Activated naive CD4-positive, alpha-beta T cell treated with anti-CD3 and anti-CD28 coated beads, Interleukin-2, amount 50 U/mL, for 24 hours (primary cell): ENCODE results near the gene ATG4A.

Source experiments
- H3K27ac Mint-ChIP-seq: one replicate; pipeline ENCODE4 v1.8.0; 2021; ENCODE audit warnings: mild to moderate bottlenecking, mixed read lengths
- H3K27me3 Mint-ChIP-seq: one replicate; pipeline ENCODE4 v1.8.0; 2021; ENCODE audit warnings: mixed read lengths
- H3K36me3 Mint-ChIP-seq: one replicate; pipeline ENCODE4 v1.8.0; 2021; ENCODE audit warnings: mixed read lengths
- H3K4me1 Mint-ChIP-seq: one replicate; pipeline ENCODE4 v1.8.0; 2021; ENCODE audit warnings: mixed read lengths
- H3K4me3 Mint-ChIP-seq: one replicate; pipeline ENCODE4 v1.8.0; 2021; ENCODE audit warnings: mild to moderate bottlenecking, mixed read lengths
- H3K9me3 Mint-ChIP-seq: one replicate; pipeline ENCODE4 v1.8.0; 2021; ENCODE audit warnings: mixed read lengths

Gene ATG4A

DNA sequence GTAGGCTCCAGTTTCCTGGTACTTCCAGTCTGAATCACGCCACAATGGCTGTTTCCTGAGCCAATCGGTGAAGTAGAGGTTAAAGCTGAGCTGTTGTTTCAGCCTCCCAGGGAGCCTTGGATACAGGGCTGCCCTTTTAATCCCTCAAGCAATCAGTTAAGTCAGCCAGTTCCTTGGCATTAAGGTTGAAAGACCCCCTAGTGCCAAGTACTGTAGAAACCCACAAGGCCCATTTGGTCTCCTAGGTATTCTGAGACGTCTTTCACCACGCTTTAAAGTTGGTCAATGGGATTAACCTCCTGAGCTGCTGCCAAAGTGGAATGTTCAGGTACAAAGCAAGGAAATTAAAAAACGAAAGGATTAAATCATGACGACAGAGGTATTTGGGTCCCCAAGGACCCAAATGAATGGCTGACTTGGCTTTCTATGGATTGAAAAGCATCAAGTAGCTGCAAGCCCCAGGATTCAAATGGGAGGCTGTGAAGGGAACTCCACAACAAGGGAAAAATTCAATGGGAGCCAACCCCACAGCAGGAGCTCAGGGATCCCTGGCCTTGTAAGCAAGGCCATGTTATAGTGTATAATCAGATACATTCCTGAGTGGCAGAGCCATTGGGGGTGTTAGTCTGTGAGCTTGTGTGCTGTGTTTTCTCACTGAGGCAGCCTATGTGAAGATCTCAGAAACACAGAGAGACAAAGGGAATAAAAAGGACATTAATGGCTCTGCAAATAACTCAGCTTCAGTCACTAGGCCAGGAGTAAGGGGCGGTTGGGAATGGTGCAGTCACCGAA, 86.0 kb downstream of the ATG4A start:
- no peaks in the 10 kb centered on the region for H3K4me1 Mint-ChIP-seq

DNA sequence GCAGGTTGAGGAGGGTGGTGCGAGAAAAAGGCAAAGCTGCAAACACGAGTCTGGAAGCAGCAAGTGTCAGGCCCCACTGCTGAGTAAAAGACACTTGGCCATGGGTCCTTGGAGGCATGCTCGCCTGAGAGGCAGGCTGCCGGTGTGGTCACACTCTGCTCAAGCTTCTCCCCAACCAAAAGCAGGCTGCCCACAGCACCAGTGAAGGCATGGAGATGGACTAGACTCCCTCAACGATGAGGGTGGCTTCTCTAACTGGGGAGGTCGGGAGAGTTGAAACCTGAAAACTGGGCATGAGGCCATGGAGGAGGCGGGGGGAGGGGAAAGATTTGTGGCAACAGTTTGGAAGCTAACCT, 86.5 kb downstream of the ATG4A start:
- Mint-ChIP-seq H3K36me3 (no peaks in the 10 kb centered on the region), H3K9me3 (no peaks in the 10 kb centered on the region), H3K27me3 (no peaks in the 10 kb centered on the region), H3K4me1 (no peaks in the 10 kb centered on the region), H3K4me3 (no peak overlapping the region), H3K27ac (no peak overlapping the region)

More for the DNA sequence above, 86.0 kb downstream of the ATG4A start:
- Mint-ChIP-seq H3K36me3 (no peaks in the 10 kb centered on the region), H3K27ac (no peak overlapping the region), H3K4me3 (no peak overlapping the region), H3K9me3 (no peaks in the 10 kb centered on the region), H3K27me3 (no peaks in the 10 kb centered on the region)

DNA sequence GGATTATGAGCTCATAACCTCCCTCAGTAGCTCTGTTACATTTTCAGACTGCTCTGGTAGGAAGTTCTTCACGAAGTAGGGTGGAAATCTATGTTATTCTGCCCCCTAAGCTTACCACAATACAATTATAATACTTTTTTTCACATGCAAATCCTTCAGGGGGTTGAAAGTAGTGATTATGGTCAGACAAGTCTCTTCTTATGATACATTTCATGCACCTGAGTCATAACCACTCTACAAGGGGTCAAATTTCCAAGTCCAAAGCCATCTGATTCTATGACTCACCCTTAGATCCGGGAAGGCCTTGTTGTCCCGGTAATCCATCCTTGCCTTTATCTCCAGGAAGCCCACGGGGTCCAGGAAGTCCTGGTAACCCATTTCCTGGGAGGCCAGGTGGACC, 95.2 kb downstream of the ATG4A start:
- no peak overlapping the region for H3K4me3 Mint-ChIP-seq
- H3K27ac Mint-ChIP-seq: no peak overlapping the region
- no peaks in the 10 kb centered on the region for H3K36me3 Mint-ChIP-seq
- H3K27me3 Mint-ChIP-seq: no peaks in the 10 kb centered on the region
- no peaks in the 10 kb centered on the region for H3K4me1 Mint-ChIP-seq
- H3K9me3 Mint-ChIP-seq: no peaks in the 10 kb centered on the region

DNA sequence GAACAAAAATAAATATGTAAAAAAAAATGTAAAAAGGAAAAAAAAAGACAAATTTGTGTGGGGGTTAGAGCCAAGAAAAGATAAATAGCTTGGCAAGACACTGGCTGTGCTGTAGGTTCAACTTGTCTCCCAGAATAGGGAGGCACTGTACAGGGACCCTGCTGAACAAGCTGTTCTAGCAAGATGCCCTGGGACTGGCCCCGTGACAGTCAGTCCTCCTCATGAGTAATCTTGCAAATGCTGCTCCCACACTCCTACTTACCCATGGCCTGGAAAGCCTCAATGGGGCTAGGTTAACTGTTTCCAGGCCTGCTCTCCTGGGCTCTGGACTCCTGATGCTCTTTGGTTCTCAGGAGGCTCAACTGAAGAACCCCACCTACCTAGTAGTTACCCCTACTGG, 106.8 kb downstream of the ATG4A start:
- H3K27me3 Mint-ChIP-seq: no peaks in the 10 kb centered on the region
- H3K27ac Mint-ChIP-seq: no peak overlapping the region
- no peak overlapping the region for H3K4me3 Mint-ChIP-seq
- H3K36me3 Mint-ChIP-seq: no peaks in the 10 kb centered on the region
- H3K9me3 Mint-ChIP-seq: no peaks in the 10 kb centered on the region
- H3K4me1 Mint-ChIP-seq: no peaks in the 10 kb centered on the region

DNA sequence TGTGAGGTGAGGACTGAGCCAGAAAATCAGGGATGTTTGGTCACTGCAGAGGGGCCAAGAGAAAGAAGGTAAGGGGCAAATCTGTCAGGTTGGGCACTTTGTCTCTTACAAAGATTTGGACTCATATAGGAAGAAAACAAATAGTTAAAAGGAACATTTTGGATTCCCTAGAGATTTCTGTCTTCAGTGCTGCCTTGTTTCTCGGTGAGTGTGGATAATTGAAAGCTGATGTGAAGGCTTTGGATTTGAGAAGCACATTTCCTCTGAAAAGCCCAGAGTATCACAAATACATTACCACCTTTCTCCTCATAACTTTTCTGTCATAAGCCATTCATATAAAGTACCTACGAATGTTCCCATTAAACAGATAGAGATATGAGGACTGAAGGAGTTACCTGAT, 107.5 kb downstream of the ATG4A start:
- Mint-ChIP-seq H3K27me3 (no peaks in the 10 kb centered on the region), H3K27ac (no peak overlapping the region), H3K4me3 (no peak overlapping the region), H3K36me3 (no peaks in the 10 kb centered on the region), H3K4me1 (no peaks in the 10 kb centered on the region), H3K9me3 (no peaks in the 10 kb centered on the region)

DNA sequence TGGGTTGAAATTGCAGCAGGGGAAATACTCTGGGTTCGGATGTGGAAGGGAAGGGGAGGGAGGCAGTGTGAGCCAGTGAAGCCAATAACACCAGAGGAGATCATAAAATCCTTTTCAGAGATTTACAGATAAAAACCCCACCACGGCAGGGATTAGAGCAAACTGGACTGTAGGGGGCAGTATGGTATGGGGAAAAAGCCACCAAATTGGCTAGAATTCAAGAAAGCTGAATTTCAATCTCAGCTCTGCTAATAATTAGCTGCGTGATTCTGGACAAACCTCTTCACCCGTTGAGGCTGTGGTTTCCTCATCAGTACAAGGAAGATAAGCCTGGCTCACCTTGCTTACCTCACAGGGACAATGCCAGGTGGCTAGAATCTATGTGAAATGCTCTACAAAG, 108.1 kb downstream of the ATG4A start:
- H3K4me3 Mint-ChIP-seq: no peak overlapping the region
- no peaks in the 10 kb centered on the region for H3K36me3 Mint-ChIP-seq
- H3K9me3 Mint-ChIP-seq: no peaks in the 10 kb centered on the region
- H3K27me3 Mint-ChIP-seq: no peaks in the 10 kb centered on the region
- no peaks in the 10 kb centered on the region for H3K4me1 Mint-ChIP-seq
- no peak overlapping the region for H3K27ac Mint-ChIP-seq

DNA sequence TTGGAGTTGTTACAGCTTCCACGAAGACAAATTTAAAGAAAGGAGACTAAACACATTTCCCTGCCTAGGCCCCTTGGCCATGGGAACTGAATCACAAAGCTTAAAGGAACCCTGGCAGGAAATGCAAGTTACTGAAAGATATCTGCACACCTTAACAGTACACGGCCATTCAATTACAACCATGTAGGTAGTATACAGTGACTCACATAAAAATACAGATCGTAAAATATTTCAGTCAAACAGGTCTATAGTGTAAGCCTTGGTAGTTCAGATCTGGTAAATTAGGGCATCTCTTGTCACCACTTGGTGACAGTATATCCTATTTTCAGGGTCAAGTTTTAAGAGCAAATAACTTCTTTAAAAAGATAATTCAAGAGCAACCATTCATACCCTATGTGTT, 112.0 kb downstream of the ATG4A start:
- Mint-ChIP-seq H3K4me3 (no peak overlapping the region), H3K27me3 (no peaks in the 10 kb centered on the region), H3K36me3 (no peaks in the 10 kb centered on the region), H3K9me3 (no peaks in the 10 kb centered on the region), H3K27ac (no peak overlapping the region), H3K4me1 (no peaks in the 10 kb centered on the region)
